ENCODE measurements around the gene CD99.

Gene CD99

GRCh38 chrX:2650865-2651264 lies 40.2 kb upstream of the CD99 start:
- DNase-seq (ENCODE audit: low read depth in 2 of 2) = peak; percentile 31 to 77
- TF ChIP-seq, protein P1, sequence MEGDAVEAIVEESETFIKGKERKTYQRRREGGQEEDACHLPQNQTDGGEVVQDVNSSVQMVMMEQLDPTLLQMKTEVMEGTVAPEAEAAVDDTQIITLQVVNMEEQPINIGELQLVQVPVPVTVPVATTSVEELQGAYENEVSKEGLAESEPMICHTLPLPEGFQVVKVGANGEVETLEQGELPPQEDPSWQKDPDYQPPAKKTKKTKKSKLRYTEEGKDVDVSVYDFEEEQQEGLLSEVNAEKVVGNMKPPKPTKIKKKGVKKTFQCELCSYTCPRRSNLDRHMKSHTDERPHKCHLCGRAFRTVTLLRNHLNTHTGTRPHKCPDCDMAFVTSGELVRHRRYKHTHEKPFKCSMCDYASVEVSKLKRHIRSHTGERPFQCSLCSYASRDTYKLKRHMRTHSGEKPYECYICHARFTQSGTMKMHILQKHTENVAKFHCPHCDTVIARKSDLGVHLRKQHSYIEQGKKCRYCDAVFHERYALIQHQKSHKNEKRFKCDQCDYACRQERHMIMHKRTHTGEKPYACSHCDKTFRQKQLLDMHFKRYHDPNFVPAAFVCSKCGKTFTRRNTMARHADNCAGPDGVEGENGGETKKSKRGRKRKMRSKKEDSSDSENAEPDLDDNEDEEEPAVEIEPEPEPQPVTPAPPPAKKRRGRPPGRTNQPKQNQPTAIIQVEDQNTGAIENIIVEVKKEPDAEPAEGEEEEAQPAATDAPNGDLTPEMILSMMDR (IDR thresholded peaks at IDR 0.05; ENCODE audit: low read depth, low read length) = no peak
- no peak overlapping the region for H3K4me3 ChIP-seq (replicated peaks in 1 of 2; ENCODE audit: low read depth in 2 of 2, low read length in 2 of 2)

DNA sequence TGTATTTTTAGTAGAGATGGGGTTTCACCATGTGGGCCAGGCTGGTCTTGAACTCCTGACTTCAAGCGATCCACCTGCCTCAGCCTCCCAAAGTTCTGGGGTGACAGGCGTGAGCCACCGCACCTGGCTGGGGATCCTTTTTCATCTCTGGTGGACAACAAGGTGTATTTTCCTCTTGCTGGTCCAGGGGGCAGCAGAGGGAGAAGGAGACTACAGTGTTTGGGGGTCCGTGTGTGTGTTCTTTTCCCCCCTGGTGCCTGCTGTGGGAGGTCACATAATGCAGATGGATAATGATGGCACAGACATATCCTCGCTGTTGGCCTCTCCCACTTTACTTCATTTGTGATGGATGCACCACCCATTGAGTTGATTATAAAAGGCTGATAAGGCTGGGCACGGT lies 39.0 kb upstream of the CD99 start:
- DNase-seq (ENCODE audit: low read depth in 2 of 2) = no peak
- H3K4me3 ChIP-seq (replicated peaks in 1 of 2; ENCODE audit: low read depth in 2 of 2, low read length in 2 of 2) = no peak overlapping the region
- TF ChIP-seq, protein P1 (IDR thresholded peaks at IDR 0.05; ENCODE audit: low read depth, low read length) = peak; percentile 32

GRCh38 chrX:2654436-2655340 lies 36.4 kb upstream of the CD99 start:
- no peak overlapping the region for H3K4me3 ChIP-seq (replicated peaks in 1 of 2; ENCODE audit: low read depth in 2 of 2, low read length in 2 of 2)
- DNase-seq (ENCODE audit: low read depth in 2 of 2) = no peak
- TF ChIP-seq, protein P1 (IDR thresholded peaks at IDR 0.05; ENCODE audit: low read depth, low read length) = no peak

GRCh38 chrX:2656257-2656836 lies 34.7 kb upstream of the CD99 start:
- TF ChIP-seq, protein P1 (IDR thresholded peaks at IDR 0.05; ENCODE audit: low read depth, low read length) = no peak
- DNase-seq (ENCODE audit: low read depth in 2 of 2) = no peak
- no peak overlapping the region for H3K4me3 ChIP-seq (replicated peaks in 1 of 2; ENCODE audit: low read depth in 2 of 2, low read length in 2 of 2)

DNA sequence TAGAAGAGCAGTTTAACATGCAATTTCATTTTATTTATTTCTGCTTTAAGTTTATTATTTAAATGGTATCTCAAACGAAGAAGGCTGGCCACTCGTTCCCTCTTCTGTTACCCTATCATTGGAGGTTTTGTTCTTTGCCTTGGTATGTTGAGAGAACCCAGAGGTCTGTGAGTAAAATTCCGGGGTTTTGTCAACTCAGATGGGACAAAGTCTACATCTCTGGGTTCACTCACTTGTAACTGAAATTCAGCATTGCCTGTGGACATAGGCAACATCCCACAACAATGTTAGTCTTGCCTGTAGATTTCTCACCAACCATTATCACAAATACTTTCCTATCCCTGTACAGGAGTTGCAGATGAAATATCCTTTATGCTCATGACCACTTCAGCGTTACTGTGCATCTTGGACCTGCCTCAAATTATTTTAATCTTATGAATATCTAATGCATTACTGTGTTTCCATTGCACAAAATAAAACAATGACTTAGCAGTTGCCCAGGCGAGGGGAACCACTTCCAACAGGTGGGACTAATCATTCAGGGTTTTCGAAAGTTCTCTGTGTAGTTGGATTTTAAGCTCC lies 33.5 kb upstream of the CD99 start:
- TF ChIP-seq, protein P1 (IDR thresholded peaks at IDR 0.05; ENCODE audit: low read depth, low read length) = no peak
- DNase-seq (ENCODE audit: low read depth in 2 of 2) = no peak
- H3K4me3 ChIP-seq (replicated peaks in 1 of 2; ENCODE audit: low read depth in 2 of 2, low read length in 2 of 2) = no peak overlapping the region

- TF ChIP-seq, protein P1 (IDR thresholded peaks at IDR 0.05; ENCODE audit: low read depth, low read length) = no peak
These were observed 32.4 kb upstream of the CD99 start for GRCh38 chrX:2658585-2659292.

More at GRCh38 chrX:2658585-2659292, 32.4 kb upstream of the CD99 start:
- DNase-seq (ENCODE audit: low read depth in 2 of 2) = no peak
- no peak overlapping the region for H3K4me3 ChIP-seq (replicated peaks in 1 of 2; ENCODE audit: low read depth in 2 of 2, low read length in 2 of 2)
